Mesodermal cell (in vitro differentiated cells): Measurements from ENCODE around the gene RGCC.
"Not testable (repeated sequence)": the region's sequence is repeated elsewhere in the genome, so short reads cannot be mapped to it uniquely, and the experiment has no call there.

Source experiments
- H3K27ac ChIP-seq: 2 replicates; pipeline ENCODE4 v1.7.0; 2013; ENCODE audit warnings: mild to moderate bottlenecking, low read depth, low read length, moderate library complexity; ENCODE audit not compliant: severe bottlenecking
- H3K36me3 ChIP-seq: 2 replicates; pipeline ENCODE4 v1.7.1; 2013; ENCODE audit warnings: mild to moderate bottlenecking, low read length, moderate library complexity; ENCODE audit not compliant: control insufficient read depth, insufficient read depth
- H3K4me1 ChIP-seq: one replicate; pipeline ENCODE4 v1.7.1; 2013; ENCODE audit warnings: mild to moderate bottlenecking, low read length; ENCODE audit not compliant: insufficient read depth, control insufficient read depth, poor library complexity, severe bottlenecking
- H3K4me3 ChIP-seq: 2 replicates; pipeline ENCODE4 v1.7.0; 2013; ENCODE audit warnings: low read length, control low read depth, mild to moderate bottlenecking; ENCODE audit not compliant: insufficient read depth, poor library complexity, severe bottlenecking; ENCODE audit errors: extremely low read depth
- H3K9me3 ChIP-seq: 2 replicates; pipeline ENCODE4 v1.7.1; 2013; ENCODE audit warnings: mild to moderate bottlenecking, low read length, moderate library complexity; ENCODE audit not compliant: control insufficient read depth
- WGBS, 2 experiments: methylation state at CpG; one replicate each; pipeline ENCODE4 v1.1.5; 2013; ENCODE audit warnings: missing lambda C conversion rate in 2 of 2; ENCODE audit not compliant: insufficient coverage in 2 of 2; 5-methylcytosine and 5-hydroxymethylcytosine counted together

Gene RGCC

GRCh38 chr13:41501281-41501680, 43.9 kb downstream of the RGCC start:
- WGBS, 2 experiments, result 73 to 83% methylated on average over 4 of the region's 4 CpGs
- Histone ChIP-seq H3K9me3 (peaks cover 9% of the 10 kb centered on the region), H3K27ac (no peak overlapping the region), H3K4me1 (peaks cover 8% of the 10 kb centered on the region), H3K4me3 (no peak overlapping the region), H3K36me3 (no peaks in the 10 kb centered on the region)

DNA sequence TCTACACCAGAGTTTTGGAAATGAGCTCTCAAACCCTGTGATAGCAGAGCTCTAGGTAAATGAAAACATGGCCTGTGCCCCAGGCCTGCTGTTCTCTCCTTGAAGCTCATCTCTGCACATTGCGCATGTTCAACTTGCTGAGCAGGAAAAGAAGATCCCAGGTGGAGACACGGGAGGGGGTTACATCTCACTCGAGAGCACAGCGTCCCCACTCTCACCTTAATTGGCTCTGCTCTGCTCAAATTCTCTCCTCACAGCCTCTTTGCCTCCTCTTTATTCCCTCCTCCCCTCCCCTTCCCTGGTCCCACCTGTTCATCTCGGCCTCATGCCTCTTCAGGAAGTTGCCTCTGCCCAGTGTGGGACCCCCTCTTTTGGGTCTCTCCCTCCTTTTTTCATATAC, 44.7 kb downstream of the RGCC start:
- WGBS, 2 experiments, result 76 to 96% methylated on average over 5 of the region's 5 CpGs
- Histone ChIP-seq H3K36me3 (no peaks in the 10 kb centered on the region), H3K9me3 (peaks cover 9% of the 10 kb centered on the region), H3K4me3 (no peak overlapping the region), H3K27ac (no peak overlapping the region), H3K4me1 (peaks cover 2% of the 10 kb centered on the region)

DNA sequence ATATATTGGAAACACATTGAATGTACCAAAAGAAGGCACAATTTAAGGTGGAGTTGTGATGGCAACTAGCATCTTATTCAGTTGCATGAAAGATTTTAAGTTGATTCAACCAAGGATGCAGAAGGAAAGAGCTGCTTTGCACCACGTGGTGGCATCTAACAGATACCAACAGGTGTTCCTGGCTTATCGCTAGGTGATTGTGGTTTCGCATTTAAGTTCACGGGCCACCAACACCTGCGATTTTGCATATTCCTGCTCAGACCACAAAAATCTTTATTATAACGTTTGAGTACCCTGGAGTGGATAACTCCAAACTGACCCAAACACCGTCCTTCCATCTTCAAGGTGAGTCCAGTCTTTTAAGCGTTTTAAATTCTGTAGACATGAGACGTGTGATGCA, 45.3 kb downstream of the RGCC start:
- Histone ChIP-seq H3K27ac (no peak overlapping the region), H3K4me1 (no peaks in the 10 kb centered on the region), H3K36me3 (no peaks in the 10 kb centered on the region), H3K4me3 (no peak overlapping the region), H3K9me3 (peaks cover 9% of the 10 kb centered on the region)
- 80 to 90% methylated on average over 6 to 8 of the region's 9 CpGs for WGBS, 2 experiments

- Histone ChIP-seq H3K36me3 (no peaks in the 10 kb centered on the region), H3K9me3 (peaks cover 9% of the 10 kb centered on the region), H3K4me1 (no peaks in the 10 kb centered on the region), H3K4me3 (no peak overlapping the region), H3K27ac (no peak overlapping the region)
- WGBS, 2 experiments, result 90 to 95% methylated on average over 3 of the region's 3 CpGs
Observed at GRCh38 chr13:41503356-41503755, 46.0 kb downstream of the RGCC start.

- H3K4me1 ChIP-seq, H3K9me3 ChIP-seq, H3K4me3 ChIP-seq, H3K27ac ChIP-seq, H3K36me3 ChIP-seq: not testable (repeated sequence)
Observed at GRCh38 chr13:41504657-41505056, 47.3 kb downstream of the RGCC start.

GRCh38 chr13:41505209-41505835, 48.0 kb downstream of the RGCC start:
- H3K9me3 ChIP-seq, result peaks cover 9% of the 10 kb centered on the region
- WGBS, 2 experiments, result 100% methylated on average over 1 of the region's 2 CpGs; no CpG with 5 or more reads in 1 of the 2 experiments
- H3K4me3 ChIP-seq, result no peak overlapping the region
- no peak overlapping the region for H3K27ac ChIP-seq
- no peaks in the 10 kb centered on the region for H3K4me1 ChIP-seq
- H3K36me3 ChIP-seq, result no peaks in the 10 kb centered on the region

DNA sequence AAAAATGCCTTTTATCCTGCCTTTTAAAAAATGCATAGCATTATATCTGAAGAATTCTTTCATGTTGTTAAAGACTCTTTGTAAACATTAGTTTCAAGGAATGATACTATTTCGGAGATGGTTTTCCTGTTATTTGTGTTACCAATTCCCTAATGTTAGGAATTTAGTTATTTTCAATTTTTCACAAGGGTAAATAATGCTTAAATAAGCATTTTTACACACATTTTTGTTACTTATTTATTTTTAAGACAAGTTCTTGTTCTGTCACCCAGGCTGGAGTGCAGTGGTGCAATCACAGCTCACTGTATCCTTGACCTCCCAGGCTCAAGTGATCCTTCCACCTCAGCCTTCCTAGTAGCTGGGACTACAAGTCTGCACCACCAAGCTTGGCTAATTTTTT, 49.0 kb downstream of the RGCC start:
- Histone ChIP-seq H3K36me3 (no peaks in the 10 kb centered on the region), H3K4me1 (no peaks in the 10 kb centered on the region), H3K9me3 (peaks cover 9% of the 10 kb centered on the region), H3K4me3 (no peak overlapping the region), H3K27ac (no peak overlapping the region)
- no CpG with 5 or more reads among the region's 1 CpG for WGBS, 2 experiments

DNA sequence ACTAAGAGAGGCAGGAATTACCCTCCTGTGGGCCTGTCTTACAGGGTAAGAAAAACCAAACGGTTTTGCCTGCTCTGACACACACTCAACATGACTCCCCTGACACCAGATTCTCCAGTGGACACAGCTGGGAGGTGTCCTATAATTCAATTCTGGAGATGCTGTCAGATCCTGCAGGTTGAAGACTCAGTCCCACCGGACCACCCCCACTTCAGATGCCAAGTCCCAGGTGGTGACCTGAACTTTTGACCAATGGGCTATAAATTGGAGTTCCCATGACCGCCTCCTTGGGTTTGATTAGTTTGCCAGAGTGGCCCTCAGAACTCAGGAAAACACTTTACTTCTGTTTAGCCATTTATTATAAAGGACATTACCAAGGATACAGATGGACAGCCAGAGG, 52.6 kb downstream of the RGCC start:
- Histone ChIP-seq H3K4me1 (no peaks in the 10 kb centered on the region), H3K9me3 (no peaks in the 10 kb centered on the region), H3K27ac (no peak overlapping the region), H3K4me3 (no peak overlapping the region), H3K36me3 (no peaks in the 10 kb centered on the region)
- 75 to 89% methylated on average over 1 to 2 of the region's 3 CpGs for WGBS, 2 experiments

DNA sequence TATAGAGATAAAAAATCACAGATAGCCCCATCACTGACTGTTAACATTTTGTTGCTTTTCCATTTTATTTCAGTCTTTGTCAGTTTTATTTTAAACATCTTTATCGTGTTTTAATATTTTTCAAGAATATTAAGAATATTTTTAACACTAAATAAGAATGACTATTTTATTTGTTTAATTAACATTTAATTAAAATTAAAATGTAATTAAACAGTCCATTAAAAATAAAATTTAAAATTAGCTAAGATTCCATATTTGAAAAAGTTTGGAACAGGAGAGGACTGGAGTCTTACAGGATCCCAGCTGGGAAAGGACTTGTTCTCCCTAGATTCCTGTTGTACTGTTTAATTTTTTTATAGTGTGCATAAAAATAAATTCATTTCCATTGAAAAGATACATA, 54.5 kb downstream of the RGCC start:
- Histone ChIP-seq H3K36me3 (no peaks in the 10 kb centered on the region), H3K4me3 (no peak overlapping the region), H3K9me3 (no peaks in the 10 kb centered on the region), H3K27ac (no peak overlapping the region), H3K4me1 (no peaks in the 10 kb centered on the region)
- WGBS, 2 experiments, result no CpG with 5 or more reads among the region's 1 CpG

DNA sequence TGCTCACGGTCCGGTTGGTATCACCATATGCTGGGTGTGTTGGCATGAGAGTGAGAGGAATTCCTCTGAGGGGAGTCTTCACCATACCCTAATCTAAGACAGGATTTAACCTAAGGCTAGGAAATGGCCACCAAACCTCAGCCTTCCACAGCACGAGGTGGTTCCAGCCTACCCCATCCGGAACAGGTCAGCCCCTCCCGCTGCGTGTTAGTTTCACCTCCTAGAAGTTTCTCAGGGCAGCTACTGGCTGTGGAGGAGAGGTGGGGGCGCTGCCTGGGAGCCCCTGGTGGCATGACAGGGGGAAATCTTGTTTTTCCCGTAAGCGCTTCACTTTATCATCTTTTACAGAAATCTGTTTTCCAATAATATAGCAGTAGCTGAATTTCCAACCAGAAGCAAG, 55.1 kb downstream of the RGCC start:
- Histone ChIP-seq H3K4me3 (no peak overlapping the region), H3K9me3 (no peaks in the 10 kb centered on the region), H3K27ac (no peak overlapping the region), H3K36me3 (no peaks in the 10 kb centered on the region), H3K4me1 (no peaks in the 10 kb centered on the region)
- 71 to 100% methylated on average over 1 of the region's 9 CpGs for WGBS, 2 experiments

- WGBS, 2 experiments, result 92 to 98% methylated on average over 10 of the region's 11 CpGs
- no peaks in the 10 kb centered on the region for H3K4me1 ChIP-seq
- no peak overlapping the region for H3K27ac ChIP-seq
- no peaks in the 10 kb centered on the region for H3K36me3 ChIP-seq
- H3K9me3 ChIP-seq, result no peaks in the 10 kb centered on the region
- no peak overlapping the region for H3K4me3 ChIP-seq
Observed at GRCh38 chr13:41513600-41513999, 56.2 kb downstream of the RGCC start.
